COLO668 (cell line): ENCODE data around the gene PROSER3.
A peak's percentile ranks its signal among the peaks of the same experiment; 100 is the strongest.

Experiments used
- DNase-seq: peaks from one replicate; lab custom pipeline; 2025; ENCODE audit not compliant: unreplicated experiment; lab: John Stamatoyannopoulos, UW

Gene PROSER3

GRCh38 chr19:35757749-35758608 lies at the start of gene PROSER3:
Gene PROSER3, plus strand, starts transcription at chr19:35758176. Its CDS starts 40 bp downstream, at chr19:35758216.
- DNase-seq: peak; percentile 97

GRCh38 chr19:35708391-35708790 lies 49.6 kb upstream of the PROSER3 start:
- DNase-seq: no peak

- no peak for DNase-seq
Measured at GRCh38 chr19:35710784-35711723, 46.9 kb upstream of the PROSER3 start.

GRCh38 chr19:35712567-35713505 lies 45.1 kb upstream of the PROSER3 start:
- DNase-seq: no peak

- no peak for DNase-seq
Measured at GRCh38 chr19:35713506-35713850, 44.5 kb upstream of the PROSER3 start.

GRCh38 chr19:35713904-35714495 lies 44.0 kb upstream of the PROSER3 start:
- no peak for DNase-seq

GRCh38 chr19:35714601-35715354 lies 43.2 kb upstream of the PROSER3 start:
- DNase-seq: no peak

GRCh38 chr19:35715355-35715809 lies 42.6 kb upstream of the PROSER3 start:
- no peak for DNase-seq

GRCh38 chr19:35715981-35716800 lies 41.8 kb upstream of the PROSER3 start:
- peak; percentile 68 for DNase-seq

GRCh38 chr19:35716801-35717664 lies 40.9 kb upstream of the PROSER3 start:
- DNase-seq: peak; percentile 87

- DNase-seq: peak; percentile 97
Measured at GRCh38 chr19:35717665-35718344, 40.2 kb upstream of the PROSER3 start, which contains the start of gene KMT2B. Gene KMT2B, plus strand, starts transcription at chr19:35718003. Its CDS starts 16 bp downstream, at chr19:35718019.

- peak; percentile 33 for DNase-seq
Measured at GRCh38 chr19:35718345-35719041, 39.5 kb upstream of the PROSER3 start.

GRCh38 chr19:35719402-35720162 lies 38.4 kb upstream of the PROSER3 start:
- DNase-seq: no peak

GRCh38 chr19:35720163-35720524 lies 37.8 kb upstream of the PROSER3 start:
- DNase-seq: no peak

GRCh38 chr19:35720648-35721047 lies 37.3 kb upstream of the PROSER3 start:
- DNase-seq: no peak

- no peak for DNase-seq
Measured at GRCh38 chr19:35721374-35721773, 36.6 kb upstream of the PROSER3 start.
